Left ventricle myocardium superior (tissue), 1 donor: ENCODE measurements around the gene RBMY1F. TPM values are rescaled to one million over a fixed set of nuclear protein-coding genes. Genes with fewer than 3 reads are reported as not detected.
A peak's percentile ranks its signal among the peaks of the same experiment; 100 is the strongest.
"Not testable (repeated sequence)": the region's sequence is repeated elsewhere in the genome, so short reads cannot be mapped to it uniquely, and the experiment has no call there.

Experiments used
- ATAC-seq: fragments of 200-7000 bp; cut with Tn5 transposase; one replicate; pipeline ENCODE4 v1.9.1; 2020; ENCODE audit warnings: mild to moderate bottlenecking, moderate library complexity
- DNase-seq: peaks from one replicate; pipeline ENCODE4 v3.0.0-alpha.2; 2020
- intact Hi-C: fragments of 100-400 bp; cut with micrococcal nuclease; formaldehyde crosslinking; loops from one replicate; pipeline ENCODE4 v1.11.0; 2022
- long read RNA-seq: library from polyadenylated mRNA; unstranded; transcript quantifications from one replicate; pipeline ENCODE4 v2.0.0, GENCODE V29; 2021
- total RNA-seq: library from RNA; stranded (reverse); fragmentation: NEBNext Ultra II Directional; extraction: Animal tissue kit (Norgen Biotek cat#: 25700); gene quantifications from one replicate; pipeline ENCODE4 v1.2.1, GENCODE V29; 2021
- donor health status: DM: no; HTN: yes; CAD: no; lungs with severe emphysema.

Gene RBMY1F
- total RNA-seq = not detected
- long read RNA-seq = 0 reads

GRCh38 chrY:22182823-22183222, at the start of gene RBMY1F:
Gene RBMY1F (minus strand): TSS chrY:22182923. CDS start chrY:22180969, 1,954 bp downstream.
- intact Hi-C loops, ATAC-seq, DNase-seq: not testable (repeated sequence)

DNA sequence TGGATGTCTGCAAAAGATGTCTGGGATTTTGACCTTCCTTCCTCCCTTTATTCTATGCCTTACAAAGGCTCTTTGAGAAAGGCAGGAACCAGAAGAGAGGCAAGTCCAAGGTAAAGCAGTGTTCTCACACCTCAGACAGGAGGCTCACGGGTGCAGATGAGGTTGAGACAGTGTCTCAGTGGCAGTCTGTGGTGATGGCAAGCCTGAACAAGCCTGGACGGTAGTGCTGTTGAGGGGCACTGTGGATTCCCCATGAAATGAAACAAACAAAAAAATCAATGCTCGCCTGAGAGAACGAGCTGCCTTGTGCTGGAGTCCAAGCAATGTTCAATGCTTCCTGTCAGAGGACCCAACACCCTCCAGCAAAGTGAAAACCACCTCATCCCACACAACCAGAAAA, 31.6 kb downstream of the RBMY1F start:
- DNase-seq, ATAC-seq, intact Hi-C loops: not testable (repeated sequence)

- intact Hi-C loops, DNase-seq: not testable (repeated sequence)
- ATAC-seq = peak; percentile 71
Measured at GRCh38 chrY:22141011-22141695, 41.6 kb downstream of the RBMY1F start.

GRCh38 chrY:22134719-22135118, 48.0 kb downstream of the RBMY1F start:
- intact Hi-C loops, DNase-seq, ATAC-seq: not testable (repeated sequence)

DNA sequence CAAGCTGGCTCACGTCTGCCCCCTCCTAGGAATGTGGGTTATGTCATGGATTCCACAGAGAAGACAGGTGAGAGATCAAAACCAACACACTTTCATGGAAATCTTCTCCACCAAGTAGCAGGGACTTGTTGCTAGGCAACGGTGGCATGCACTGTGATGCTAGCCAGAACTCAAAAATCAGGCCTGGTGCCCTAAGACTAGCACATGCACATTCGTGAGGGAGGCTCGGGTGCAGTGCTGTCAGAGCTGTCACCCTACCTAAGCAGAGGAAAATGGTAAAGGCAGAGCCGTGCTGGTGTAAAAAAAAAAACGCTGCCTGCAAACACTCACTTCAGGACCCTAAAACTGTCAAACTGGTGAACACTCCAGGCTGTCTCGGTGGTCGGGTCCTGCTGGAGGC, 52.2 kb downstream of the RBMY1F start:
- intact Hi-C loops = not testable (repeated sequence)

More for the DNA sequence above, 52.2 kb downstream of the RBMY1F start:
- not testable (repeated sequence) for DNase-seq
- ATAC-seq = peak; percentile 83

Other genes starting within 250 kb of the RBMY1F start
- gene RBMY1J, start 220.5 kb upstream of the RBMY1F start, total RNA-seq = not detected